Neuronal stem cell (in vitro differentiated cells): ENCODE measurements around the gene NT5E.

Experiments
- DNase-seq: peaks from one replicate; pipeline ENCODE4 v3.0.0-alpha.2; 2013; ENCODE audit warnings: low spot score
- H2AFZ ChIP-seq: one replicate; pipeline ENCODE4 v1.6.1; 2013; ENCODE audit warnings: mild to moderate bottlenecking, low read length, inconsistent platforms
- H2AK5ac ChIP-seq: 2 replicates; pipeline ENCODE4 v1.6.1; 2013; ENCODE audit warnings: low read depth, mild to moderate bottlenecking, inconsistent platforms, low read length, moderate library complexity, mixed read lengths
- H2BK120ac ChIP-seq: 2 replicates; pipeline ENCODE4 v1.6.1; 2013; ENCODE audit warnings: low read depth, mild to moderate bottlenecking, inconsistent platforms, low read length, moderate library complexity, mixed read lengths
- H2BK12ac ChIP-seq: one replicate; pipeline ENCODE4 v1.6.1; 2013; ENCODE audit warnings: low read length, inconsistent platforms
- H2BK15ac ChIP-seq: 2 replicates; pipeline ENCODE4 v1.6.1; 2013; ENCODE audit warnings: mild to moderate bottlenecking, low read length, inconsistent platforms, mixed read lengths
- H2BK5ac ChIP-seq: one replicate; pipeline ENCODE4 v1.6.1; 2013; ENCODE audit warnings: inconsistent platforms, mild to moderate bottlenecking, low read length, moderate library complexity
- H3K14ac ChIP-seq: one replicate; pipeline ENCODE4 v1.6.1; 2013; ENCODE audit warnings: low read length, inconsistent platforms
- H3K18ac ChIP-seq: 2 replicates; pipeline ENCODE4 v1.6.1; 2013; ENCODE audit warnings: low read length, inconsistent platforms
- H3K23ac ChIP-seq: 2 replicates; pipeline ENCODE4 v1.6.1; 2013; ENCODE audit warnings: low read depth, mild to moderate bottlenecking, mixed read lengths, low read length, inconsistent platforms; ENCODE audit not compliant: poor library complexity
- H3K27ac ChIP-seq: replicated peaks from 3 replicates; pipeline ENCODE4 v1.5.1; 2013; ENCODE audit warnings: low read length, inconsistent platforms
- H3K27me3 ChIP-seq, 3 experiments: 2 replicates each; pipeline ENCODE4 v1.6.1; 2013; ENCODE audit warnings: low read length in 3 of 3, mild to moderate bottlenecking in 2 of 3, inconsistent platforms in 1 of 3, low read depth in 1 of 3, mixed read lengths in 1 of 3, moderate library complexity in 1 of 3; ENCODE audit not compliant: control insufficient read depth in 3 of 3, insufficient read depth in 3 of 3
- H3K36me3 ChIP-seq, 2 donors: replicated peaks in 1 of 2; 2 replicates each; pipeline ENCODE4 v1.6.1; 2013; ENCODE audit warnings: low read length in 2 of 2; ENCODE audit not compliant: control insufficient read depth in 2 of 2, insufficient read depth in 2 of 2
- H3K4ac ChIP-seq: 2 replicates; pipeline ENCODE4 v1.6.1; 2013; ENCODE audit warnings: inconsistent platforms, mild to moderate bottlenecking, low read length, moderate library complexity
- H3K4me1 ChIP-seq, 2 donors: 1 replicate in 1 of 2; 2 replicates in 1 of 2; pipeline ENCODE4 v1.6.1; 2013; ENCODE audit warnings: low read length in 2 of 2, low read depth in 1 of 2; ENCODE audit not compliant: control insufficient read depth in 2 of 2, insufficient read depth in 1 of 2
- H3K4me2 ChIP-seq: one replicate; pipeline ENCODE4 v1.6.1; 2013; ENCODE audit warnings: mild to moderate bottlenecking, low read length, inconsistent platforms; ENCODE audit not compliant: insufficient read depth, poor library complexity, severe bottlenecking
- H3K4me3 ChIP-seq, 2 donors: 2 replicates each; pipeline ENCODE4 v1.5.1; 2013; ENCODE audit warnings: low read length in 2 of 2, mild to moderate bottlenecking in 2 of 2, inconsistent platforms in 1 of 2, moderate library complexity in 1 of 2
- H3K79me1 ChIP-seq: one replicate; pipeline ENCODE4 v1.6.1; 2013; ENCODE audit warnings: low read depth, mild to moderate bottlenecking, inconsistent platforms, low read length, moderate library complexity
- H3K9ac ChIP-seq: one replicate; pipeline ENCODE4 v1.6.1; 2013; ENCODE audit warnings: mild to moderate bottlenecking, low read depth, low read length, inconsistent platforms; ENCODE audit not compliant: poor library complexity
- H3K9me3 ChIP-seq, 2 donors: replicated peaks in 1 of 2; 2 replicates each; pipeline versions ENCODE3 to v1.6.1; 2013; ENCODE audit warnings: low read length in 2 of 2, mild to moderate bottlenecking in 2 of 2, inconsistent platforms in 1 of 2, low read depth in 1 of 2, mixed read lengths in 1 of 2, moderate library complexity in 1 of 2; ENCODE audit not compliant: control insufficient read depth in 2 of 2, insufficient read depth in 1 of 2
- H4K8ac ChIP-seq: one replicate; pipeline ENCODE4 v1.6.1; 2013; ENCODE audit warnings: low read depth, mild to moderate bottlenecking, inconsistent platforms, low read length, moderate library complexity
- H4K91ac ChIP-seq: one replicate; pipeline ENCODE4 v1.6.1; 2013; ENCODE audit warnings: low read length, low read depth, mild to moderate bottlenecking, inconsistent platforms; ENCODE audit not compliant: poor library complexity
- WGBS, 2 donors: extraction: QIAGEN DNeasy Blood & Tissue Kit; methylation state at CpG; one replicate each; pipeline ENCODE4 v1.1.7; 2013; ENCODE audit warnings: missing lambda C conversion rate in 2 of 2, mixed read lengths in 1 of 2; ENCODE audit not compliant: insufficient read length in 2 of 2, insufficient replicate concordance in 1 of 2; ENCODE audit errors: extremely low coverage in 2 of 2; 5-methylcytosine and 5-hydroxymethylcytosine counted together

Gene NT5E

GRCh38 chr6:85464722-85465150 is 14.9 kb downstream of the NT5E start:
- no peak overlapping the region for H3K23ac ChIP-seq
- no peaks in the 10 kb centered on the region for H3K36me3 ChIP-seq
- H3K79me1 ChIP-seq = no peaks in the 10 kb centered on the region
- H2BK120ac ChIP-seq = no peak overlapping the region
- no peak overlapping the region for H3K4me2 ChIP-seq
- no peak overlapping the region for H3K4ac ChIP-seq
- no peaks in the 10 kb centered on the region for H3K4me1 ChIP-seq
- H3K14ac ChIP-seq = no peak overlapping the region
- H3K9ac ChIP-seq = no peak overlapping the region
- no peak overlapping the region for H3K4me3 ChIP-seq
- H4K8ac ChIP-seq = no peak overlapping the region
- no peaks in the 10 kb centered on the region for H3K9me3 ChIP-seq
- H2BK5ac ChIP-seq = no peak overlapping the region
- no peak for DNase-seq
- H2BK15ac ChIP-seq = no peak overlapping the region
- no peak overlapping the region for H3K27ac ChIP-seq
- H2AFZ ChIP-seq = no peak overlapping the region
- H2BK12ac ChIP-seq = no peak overlapping the region
- H2AK5ac ChIP-seq = no peak overlapping the region
- H3K18ac ChIP-seq = no peak overlapping the region
- no peaks in the 10 kb centered on the region for H3K27me3 ChIP-seq
- H4K91ac ChIP-seq = no peak overlapping the region
- no CpG with 5 or more reads among the region's 4 CpGs for WGBS, 2 donors

- peaks cover 0 to 1% of the 10 kb centered on the region in 2 donors for H3K4me1 ChIP-seq
These were observed 15.9 kb downstream of the NT5E start for GRCh38 chr6:85465762-85466161.

GRCh38 chr6:85468326-85468725 is 18.4 kb downstream of the NT5E start:
- no peak overlapping the region for H3K27ac ChIP-seq
- H2AFZ ChIP-seq = no peak overlapping the region
- no peak for DNase-seq
- no peak overlapping the region for H3K4me3 ChIP-seq
- no peak overlapping the region for H2BK120ac ChIP-seq
- H3K9ac ChIP-seq = no peak overlapping the region
- H3K4me1 ChIP-seq = peaks cover 0 to 1% of the 10 kb centered on the region in 2 donors
- H3K9me3 ChIP-seq = no peaks in the 10 kb centered on the region
- H3K36me3 ChIP-seq = no peaks in the 10 kb centered on the region
- H3K27me3 ChIP-seq = no peaks in the 10 kb centered on the region
- no peak overlapping the region for H4K91ac ChIP-seq
- no peaks in the 10 kb centered on the region for H3K79me1 ChIP-seq
- no peak overlapping the region for H3K4ac ChIP-seq
- H2BK5ac ChIP-seq = no peak overlapping the region
- no peak overlapping the region for H3K14ac ChIP-seq
- no peak overlapping the region for H3K4me2 ChIP-seq
- no peak overlapping the region for H4K8ac ChIP-seq
- no peak overlapping the region for H2BK12ac ChIP-seq
- H2BK15ac ChIP-seq = no peak overlapping the region
- H3K23ac ChIP-seq = no peak overlapping the region
- H3K18ac ChIP-seq = no peak overlapping the region
- H2AK5ac ChIP-seq = no peak overlapping the region

More at GRCh38 chr6:85465762-85466161, 15.9 kb downstream of the NT5E start:
- Histone ChIP-seq H3K9ac (no peak overlapping the region), H4K8ac (no peak overlapping the region), H3K4ac (no peak overlapping the region), H2AK5ac (no peak overlapping the region), H3K23ac (no peak overlapping the region), H3K27me3 (no peaks in the 10 kb centered on the region), H2BK120ac (no peak overlapping the region), H3K36me3 (no peaks in the 10 kb centered on the region), H3K14ac (no peak overlapping the region), H4K91ac (no peak overlapping the region), H3K9me3 (no peaks in the 10 kb centered on the region), H3K4me2 (no peak overlapping the region), H2AFZ (no peak overlapping the region), H2BK15ac (no peak overlapping the region), H2BK5ac (no peak overlapping the region), H3K27ac (no peak overlapping the region), H3K79me1 (no peaks in the 10 kb centered on the region), H3K18ac (no peak overlapping the region), H3K4me3 (no peak overlapping the region), H2BK12ac (no peak overlapping the region)
- no peak for DNase-seq
- WGBS, 2 donors = no CpG with 5 or more reads among the region's 2 CpGs

- Histone ChIP-seq H3K14ac (no peak overlapping the region), H3K4me2 (no peak overlapping the region), H3K9me3 (no peaks in the 10 kb centered on the region), H3K23ac (no peak overlapping the region), H2BK120ac (no peak overlapping the region), H3K4ac (no peak overlapping the region), H2AK5ac (no peak overlapping the region), H3K79me1 (no peaks in the 10 kb centered on the region), H2BK12ac (no peak overlapping the region), H3K9ac (no peak overlapping the region), H4K8ac (no peak overlapping the region), H3K36me3 (no peaks in the 10 kb centered on the region), H4K91ac (no peak overlapping the region), H3K27ac (no peak overlapping the region), H2AFZ (no peak overlapping the region), H3K18ac (no peak overlapping the region), H2BK5ac (no peak overlapping the region), H3K4me3 (no peak overlapping the region), H3K4me1 (peaks cover 0 to 1% of the 10 kb centered on the region in 2 donors), H3K27me3 (no peaks in the 10 kb centered on the region), H2BK15ac (no peak overlapping the region)
- no peak for DNase-seq
- WGBS, 2 donors = no CpG with 5 or more reads among the region's 2 CpGs
These were observed 19.6 kb downstream of the NT5E start for GRCh38 chr6:85469276-85470022.
